T-cell (primary cell): ENCODE data around the gene NELFA. TPM values are rescaled to one million over a fixed set of nuclear protein-coding genes. Genes with fewer than 3 reads are reported as not detected.
"Not testable (repeated sequence)": the region's sequence is repeated elsewhere in the genome, so short reads cannot be mapped to it uniquely, and the experiment has no call there.

Experiments used
- ATAC-seq, 4 experiments: fragments of 200-7000 bp in 3 of 4; fragments of 150-1000 bp in 1 of 4; cut with Tn5 transposase; replicated peaks in 1 of 4; 1 replicate in 3 of 4; 2 replicates in 1 of 4; pipeline ENCODE4 v1.10.0; 2021; ENCODE audit warnings: moderate library complexity in 3 of 4, mild to moderate bottlenecking in 2 of 4, moderate number of reproducible peaks in 1 of 4
- CTCF ChIA-PET, 2 donors: fragments of 300-600 bp; sonication (Branson Sonifier 250); formaldehyde crosslinking; loops; one replicate each; lab custom pipeline; 2022; ENCODE audit warnings: antibody characterized with exemption in 2 of 2; lab: Charles Lee
- POLR2A ChIA-PET, 2 donors: fragments of 300-600 bp; sonication (Branson Sonifier 250); formaldehyde crosslinking; loops; one replicate each; lab custom pipeline; 2022; ENCODE audit warnings: antibody characterized with exemption in 2 of 2; lab: Charles Lee
- DNase-seq, 35 experiments: peaks; one replicate each; pipeline versions ENCODE4 v3.0.0 to v3.0.0-alpha.2; 2013 to 2023
- H3K27ac ChIP-seq: one replicate; pipeline ENCODE4 v1.5.1; 2013; ENCODE audit warnings: low read length
- H3K27me3 ChIP-seq, 2 experiments: replicated peaks in 1 of 2; 1 replicate in 1 of 2; 2 replicates in 1 of 2; pipeline versions ENCODE4 v1.6.1 to v1.7.0; 2013; ENCODE audit warnings: low read length in 1 of 2, mixed read lengths in 1 of 2; ENCODE audit not compliant: control insufficient read depth in 2 of 2, insufficient read depth in 2 of 2; ENCODE audit errors: extremely low read depth in 1 of 2
- H3K36me3 ChIP-seq, 2 donors: 1 replicate in 1 of 2; 2 replicates in 1 of 2; pipeline versions ENCODE4 v1.6.1 to v1.7.0; 2013; ENCODE audit warnings: low read length in 1 of 2; ENCODE audit not compliant: control insufficient read depth in 2 of 2, insufficient read depth in 1 of 2; ENCODE audit errors: extremely low read depth in 1 of 2
- H3K4me1 ChIP-seq, 2 experiments: 1 replicate in 1 of 2; 2 replicates in 1 of 2; pipeline versions ENCODE4 v1.6.1 to v1.7.0; 2013; ENCODE audit warnings: low read length in 2 of 2, mixed read lengths in 1 of 2; ENCODE audit not compliant: insufficient read depth in 2 of 2, control insufficient read depth in 1 of 2; ENCODE audit errors: extremely low read depth in 1 of 2
- H3K4me3 ChIP-seq, 2 donors: 1 replicate in 1 of 2; 2 replicates in 1 of 2; pipeline versions ENCODE4 v1.5.1 to v1.7.0; 2013; ENCODE audit warnings: mild to moderate bottlenecking in 2 of 2, low read length in 1 of 2, moderate library complexity in 1 of 2; ENCODE audit not compliant: control insufficient read depth in 1 of 2; ENCODE audit errors: extremely low read depth in 1 of 2
- H3K9me3 ChIP-seq: 2 replicates; pipeline ENCODE4 v1.7.0; 2013
- H3K27ac Mint-ChIP-seq, 2 donors: one replicate each; pipeline ENCODE4 v1.8.0; 2020 to 2021; ENCODE audit warnings: mild to moderate bottlenecking in 2 of 2, mixed read lengths in 2 of 2
- H3K27me3 Mint-ChIP-seq, 2 donors: one replicate each; pipeline ENCODE4 v1.8.0; 2021 to 2022; ENCODE audit warnings: mixed read lengths in 2 of 2
- H3K36me3 Mint-ChIP-seq: one replicate; pipeline ENCODE4 v1.8.0; 2021; ENCODE audit warnings: mixed read lengths
- H3K4me1 Mint-ChIP-seq, 3 donors: one replicate each; pipeline ENCODE4 v1.8.0; 2020 to 2022; ENCODE audit warnings: mixed read lengths in 3 of 3, mild to moderate bottlenecking in 1 of 3
- H3K4me3 Mint-ChIP-seq, 3 donors: one replicate each; pipeline ENCODE4 v1.8.0; 2020 to 2022; ENCODE audit warnings: mild to moderate bottlenecking in 3 of 3, mixed read lengths in 3 of 3, moderate library complexity in 3 of 3
- H3K9me3 Mint-ChIP-seq, 3 donors: one replicate each; pipeline ENCODE4 v1.8.0; 2020 to 2022; ENCODE audit warnings: mixed read lengths in 3 of 3
- WGBS: methylation state at CpG from one replicate; pipeline ENCODE4 v1.1.5; 2013; ENCODE audit warnings: missing lambda C conversion rate; ENCODE audit not compliant: insufficient coverage; 5-methylcytosine and 5-hydroxymethylcytosine counted together
- total RNA-seq, 35 experiments: library from RNA in 6 of 35; stranded (reverse) in 6 of 35; fragments of 120-200 nt in 1 of 35; gene quantifications; one replicate each; pipeline versions ENCODE4 v1.2.1 to v1.2.4 and lab custom pipeline; 2013 to 2026

The NELFA gene
- total RNA-seq, 5 donors from 2014 or later (not counting 1 experiment from before 2014, with no cell fraction given) = 40.7 to 55.1 (median 46.2) TPM

DNA sequence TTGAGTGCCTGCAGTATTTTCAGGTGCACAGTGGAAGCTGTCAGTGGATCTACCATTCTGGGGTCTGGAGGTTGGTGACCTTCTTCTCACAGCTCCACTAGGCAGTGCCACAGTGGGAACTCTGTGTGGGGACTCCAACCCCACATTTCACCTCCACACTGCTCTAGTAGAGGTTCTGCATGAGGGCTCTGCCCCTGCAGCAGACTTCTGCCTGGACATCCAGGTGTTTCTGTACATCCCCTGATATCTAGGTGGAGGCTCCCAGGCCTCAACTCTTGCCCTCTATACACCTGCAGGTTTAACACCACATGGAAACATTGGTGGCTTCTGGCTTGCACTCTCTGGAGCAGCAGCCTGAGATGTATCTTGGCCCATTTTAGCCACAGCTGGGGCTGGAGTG is 17.0 kb upstream of the NELFA start:
- peaks cover 0 to 5% (median 4%) of the 10 kb centered on the region in 3 donors for H3K9me3 Mint-ChIP-seq
- peaks cover 41 to 54% of the 10 kb centered on the region in 2 donors for H3K27me3 Mint-ChIP-seq
- no peaks in the 10 kb centered on the region for H3K4me1 ChIP-seq
- POLR2A ChIA-PET = no interaction called here
- DNase-seq = no peak
- H3K27ac Mint-ChIP-seq = no peak overlapping the region
- peaks cover 6 to 20% of the 10 kb centered on the region in 2 experiments for H3K27me3 ChIP-seq
- no peaks in the 10 kb centered on the region for H3K36me3 Mint-ChIP-seq
- H3K36me3 ChIP-seq = no peaks in the 10 kb centered on the region
- CTCF ChIA-PET = no interaction called here
- ATAC-seq = no peak
- no peak overlapping the region for H3K27ac ChIP-seq
- H3K4me3 Mint-ChIP-seq = no peak overlapping the region
- no peak overlapping the region for H3K4me3 ChIP-seq
- H3K4me1 Mint-ChIP-seq = no peaks in the 10 kb centered on the region
- no peaks in the 10 kb centered on the region for H3K9me3 ChIP-seq

DNA sequence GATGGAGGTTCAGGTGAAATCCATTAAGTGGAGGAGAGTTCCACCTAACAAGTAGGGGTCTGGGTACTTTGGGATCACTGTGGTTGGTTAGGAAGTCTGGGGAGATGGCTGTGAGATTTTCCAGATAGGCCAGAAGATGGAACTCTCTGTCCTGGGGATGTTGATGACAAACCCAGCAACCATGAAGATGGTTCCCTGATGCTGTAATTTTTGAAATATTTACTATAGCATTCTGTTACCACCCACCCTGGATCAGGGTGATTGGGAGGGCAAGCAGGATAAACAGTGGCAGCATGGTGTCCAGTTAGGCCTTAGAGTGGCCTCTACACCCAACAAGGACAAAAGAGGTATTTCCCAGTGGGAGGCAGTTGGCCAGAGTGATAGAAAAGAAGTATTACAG is 15.9 kb upstream of the NELFA start:
- peaks cover 48 to 56% of the 10 kb centered on the region in 2 donors for H3K27me3 Mint-ChIP-seq
- ChIA-PET POLR2A (no interaction called here), CTCF (no interaction called here)
- no peak overlapping the region for H3K4me3 Mint-ChIP-seq
- Histone ChIP-seq H3K27ac (no peak overlapping the region), H3K9me3 (no peaks in the 10 kb centered on the region), H3K36me3 (no peaks in the 10 kb centered on the region), H3K4me1 (no peaks in the 10 kb centered on the region), H3K4me3 (no peak overlapping the region), H3K27me3 (peaks cover 6 to 25% of the 10 kb centered on the region in 2 experiments)
- no peaks in the 10 kb centered on the region for H3K4me1 Mint-ChIP-seq
- no peak overlapping the region for H3K27ac Mint-ChIP-seq
- no peaks in the 10 kb centered on the region for H3K36me3 Mint-ChIP-seq
- DNase-seq = no peak
- peaks cover 0 to 5% (median 4%) of the 10 kb centered on the region in 3 donors for H3K9me3 Mint-ChIP-seq
- ATAC-seq = no peak

DNA sequence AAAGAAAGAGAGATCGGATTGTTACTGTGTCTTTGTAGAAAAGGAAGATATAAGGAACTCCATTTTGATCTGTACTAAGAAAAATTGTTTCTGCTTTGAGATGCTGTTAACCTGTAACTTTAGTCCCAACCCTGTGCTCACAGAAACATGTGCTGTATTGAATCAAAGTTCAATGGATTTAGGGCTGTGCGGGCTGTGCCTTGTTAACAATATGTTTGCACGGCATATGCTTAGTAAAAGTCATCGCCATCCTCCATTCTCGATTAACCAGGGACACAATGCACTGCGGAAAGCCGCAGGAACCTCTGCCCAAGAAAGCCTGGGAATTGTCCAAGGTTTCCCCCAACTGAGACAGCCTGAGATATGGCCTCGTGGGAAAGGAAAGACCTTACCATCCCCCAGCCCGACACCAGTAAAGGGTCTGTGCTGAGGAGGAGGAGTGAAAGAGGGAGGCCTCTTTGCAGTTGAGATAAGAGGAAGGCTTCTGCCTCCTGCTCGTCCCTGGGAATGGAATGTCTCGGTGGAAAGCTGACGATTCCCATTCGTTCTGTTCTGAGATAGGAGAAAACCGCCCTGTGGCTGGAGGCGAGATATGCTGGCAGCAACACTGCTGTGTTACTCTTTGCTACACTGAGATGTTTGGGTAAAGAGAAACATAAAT is 12.7 kb upstream of the NELFA start:
- H3K9me3 Mint-ChIP-seq, POLR2A ChIA-PET, CTCF ChIA-PET, H3K27ac ChIP-seq, H3K36me3 Mint-ChIP-seq, H3K4me1 ChIP-seq, ATAC-seq, H3K36me3 ChIP-seq, H3K9me3 ChIP-seq, H3K4me3 ChIP-seq, H3K27ac Mint-ChIP-seq, DNase-seq, H3K4me1 Mint-ChIP-seq, H3K4me3 Mint-ChIP-seq: not testable (repeated sequence)
- H3K27me3 ChIP-seq = peaks cover 13 to 43% of the 10 kb centered on the region in 2 experiments
- peaks cover 49 to 63% of the 10 kb centered on the region in 2 donors for H3K27me3 Mint-ChIP-seq
- 48% methylated on average over 6 of the region's 15 CpGs for WGBS

DNA sequence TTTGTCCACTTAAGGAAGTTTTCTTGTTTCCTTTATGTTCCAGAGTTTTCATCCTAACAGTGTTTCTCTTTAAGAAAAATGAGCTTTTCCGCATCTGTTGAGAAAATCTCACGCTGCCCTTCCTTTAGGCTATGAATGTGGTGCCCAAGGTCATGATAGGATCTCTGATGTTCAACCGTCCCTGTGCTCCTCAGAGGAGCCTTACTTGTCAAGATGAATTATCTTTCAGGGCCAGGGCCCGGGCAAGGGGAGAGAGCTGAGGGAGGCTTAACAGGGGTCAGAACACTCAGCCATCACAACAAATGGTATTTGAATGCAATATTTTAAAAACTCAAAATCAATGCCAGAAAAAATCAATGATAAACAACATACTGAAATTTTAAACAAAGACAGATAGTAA is 6.2 kb upstream of the NELFA start:
- Mint-ChIP-seq H3K4me1 (peaks cover 5 to 6% (median 6%) of the 10 kb centered on the region in 3 donors), H3K27ac (no peak overlapping the region), H3K4me3 (no peak overlapping the region), H3K9me3 (no peaks in the 10 kb centered on the region), H3K36me3 (no peaks in the 10 kb centered on the region), H3K27me3 (peaks cover 7 to 18% of the 10 kb centered on the region in 2 donors)
- Histone ChIP-seq H3K27ac (no peak overlapping the region), H3K4me3 (no peak overlapping the region), H3K9me3 (no peaks in the 10 kb centered on the region), H3K27me3 (peaks cover 7 to 25% of the 10 kb centered on the region in 2 experiments), H3K4me1 (peaks cover 0 to 6% of the 10 kb centered on the region in 2 experiments), H3K36me3 (no peaks in the 10 kb centered on the region)
- DNase-seq (no peak), ATAC-seq (no peak)
- POLR2A ChIA-PET = interaction anchor here in 1 of 2 donors (0.6 kb wide), 1 partner anchor 53 kb away, joined by 5 read pairs; no protein-coding TSS in a partner anchor
- CTCF ChIA-PET = no interaction called here
- 87% methylated on average over 3 of the region's 4 CpGs for WGBS

DNA sequence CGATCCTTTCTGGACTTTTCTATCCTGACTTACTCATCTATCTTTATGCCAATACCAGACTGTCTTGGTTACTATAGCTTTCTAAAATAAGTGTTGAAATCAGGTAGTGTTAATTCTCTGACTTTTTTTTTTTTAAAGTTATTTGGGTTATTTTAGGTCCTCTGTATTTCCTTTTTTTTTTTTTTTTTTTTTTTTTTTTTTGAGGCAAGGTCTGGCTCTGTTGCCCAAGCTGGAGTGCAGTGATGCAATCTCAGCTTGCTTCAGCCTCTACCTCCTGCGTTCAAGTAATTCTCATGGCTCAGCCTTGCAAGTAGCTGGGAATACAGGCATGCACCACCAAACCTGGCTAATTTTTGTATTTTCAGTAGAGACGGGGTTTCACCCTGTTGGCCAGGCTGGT is 2.8 kb upstream of the NELFA start:
- Mint-ChIP-seq H3K27me3 (no peaks in the 10 kb centered on the region), H3K4me1 (peaks cover 21 to 22% (median 21%) of the 10 kb centered on the region in 3 donors), H3K9me3 (no peaks in the 10 kb centered on the region), H3K36me3 (no peaks in the 10 kb centered on the region), H3K4me3 (no peak overlapping the region), H3K27ac (no peak overlapping the region)
- Histone ChIP-seq H3K4me1 (peaks cover 10 to 25% of the 10 kb centered on the region in 2 experiments), H3K4me3 (no peak overlapping the region), H3K9me3 (no peaks in the 10 kb centered on the region), H3K36me3 (no peaks in the 10 kb centered on the region), H3K27ac (no peak overlapping the region), H3K27me3 (peaks cover 0 to 2% of the 10 kb centered on the region in 2 experiments)
- ATAC-seq (no peak), DNase-seq (no peak)
- POLR2A ChIA-PET = interaction anchor here (0.5 to 0.6 kb wide), 2 partner anchors 23 to 270 kb away, joined by 3 to 4 read pairs; no protein-coding TSS in a partner anchor
- CTCF ChIA-PET = no interaction called here
- WGBS = 90% methylated on average over 2 of the region's 3 CpGs

DNA sequence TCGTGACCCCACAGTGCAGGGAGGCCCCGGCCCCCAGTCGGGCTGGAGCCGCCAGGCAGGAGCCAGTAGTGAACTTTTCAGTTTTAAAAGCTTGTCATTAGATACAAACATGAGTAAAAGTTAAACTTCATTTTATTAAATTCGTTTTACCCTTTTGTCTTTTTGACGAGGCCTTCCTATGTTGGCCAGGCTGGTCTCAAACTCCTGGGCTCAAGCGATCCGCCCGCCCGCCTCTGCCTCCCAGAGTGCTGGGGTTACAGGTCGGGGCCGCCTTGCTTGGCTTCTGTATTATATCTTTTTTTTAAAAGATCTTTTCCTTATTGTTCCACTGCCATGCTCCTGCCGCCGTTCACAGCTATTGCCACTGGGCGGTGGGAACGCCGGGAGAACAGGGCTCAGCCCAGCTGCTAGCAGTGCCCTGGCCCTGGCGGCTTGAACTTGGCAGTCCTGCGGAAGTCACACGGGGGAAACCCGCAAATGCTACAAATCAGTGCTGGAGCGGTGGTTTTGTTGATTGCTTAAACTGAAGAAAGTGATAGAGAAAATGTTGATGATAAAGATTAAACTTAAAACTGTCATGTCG is 968 bp upstream of the NELFA start:
- Mint-ChIP-seq H3K36me3 (peaks cover 8% of the 10 kb centered on the region), H3K4me3 (peak overlapping the region; percentile 82 to 96 (median 90)), H3K9me3 (no peaks in the 10 kb centered on the region), H3K4me1 (peaks cover 34 to 35% (median 35%) of the 10 kb centered on the region in 3 donors), H3K27me3 (no peaks in the 10 kb centered on the region), H3K27ac (peak overlapping the region; percentile 95 to 96)
- CTCF ChIA-PET = interaction anchor here in 1 of 2 donors (0.6 kb wide), 1 partner anchor 14 kb away, joined by 3 read pairs; no protein-coding TSS in a partner anchor
- Histone ChIP-seq H3K4me3 (peak overlapping the region; percentile 90 to 97), H3K36me3 (no peaks in the 10 kb centered on the region), H3K27me3 (no peaks in the 10 kb centered on the region), H3K4me1 (peaks cover 10 to 28% of the 10 kb centered on the region in 2 experiments), H3K27ac (peak overlapping the region; percentile 97), H3K9me3 (no peaks in the 10 kb centered on the region)
- DNase-seq = peak; percentile 20 to 77 (median 50)
- POLR2A ChIA-PET = interaction anchor here in 1 of 2 donors (0.6 kb wide), 1 partner anchor 228 kb away, joined by 3 read pairs; no protein-coding TSS in a partner anchor
- 0% methylated on average over 9 of the region's 23 CpGs for WGBS
- peak; percentile 14 to 44 (median 22) for ATAC-seq
